ENCODE data around the gene OVOL2.

DNA sequence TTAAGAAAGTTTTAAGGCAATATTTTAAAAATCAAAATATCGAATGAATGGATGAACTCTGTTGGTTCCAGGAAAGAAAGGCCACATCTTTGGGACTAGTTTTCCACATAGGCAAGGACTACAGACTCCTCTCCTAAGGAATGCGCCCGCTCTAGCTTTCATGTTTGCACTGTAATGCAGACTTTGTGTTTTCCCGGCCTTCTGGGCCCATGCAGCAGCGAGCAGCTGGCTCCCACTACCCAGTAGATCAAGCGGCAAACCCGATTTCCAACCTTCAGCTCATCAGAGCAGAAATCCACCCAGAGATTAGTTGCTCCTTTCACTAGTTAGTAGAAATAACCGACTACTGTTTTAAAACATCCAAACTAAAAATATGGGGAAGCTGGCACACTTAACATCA lies 27.7 kb downstream of the OVOL2 start:
- TF ChIP-seq, protein P1, sequence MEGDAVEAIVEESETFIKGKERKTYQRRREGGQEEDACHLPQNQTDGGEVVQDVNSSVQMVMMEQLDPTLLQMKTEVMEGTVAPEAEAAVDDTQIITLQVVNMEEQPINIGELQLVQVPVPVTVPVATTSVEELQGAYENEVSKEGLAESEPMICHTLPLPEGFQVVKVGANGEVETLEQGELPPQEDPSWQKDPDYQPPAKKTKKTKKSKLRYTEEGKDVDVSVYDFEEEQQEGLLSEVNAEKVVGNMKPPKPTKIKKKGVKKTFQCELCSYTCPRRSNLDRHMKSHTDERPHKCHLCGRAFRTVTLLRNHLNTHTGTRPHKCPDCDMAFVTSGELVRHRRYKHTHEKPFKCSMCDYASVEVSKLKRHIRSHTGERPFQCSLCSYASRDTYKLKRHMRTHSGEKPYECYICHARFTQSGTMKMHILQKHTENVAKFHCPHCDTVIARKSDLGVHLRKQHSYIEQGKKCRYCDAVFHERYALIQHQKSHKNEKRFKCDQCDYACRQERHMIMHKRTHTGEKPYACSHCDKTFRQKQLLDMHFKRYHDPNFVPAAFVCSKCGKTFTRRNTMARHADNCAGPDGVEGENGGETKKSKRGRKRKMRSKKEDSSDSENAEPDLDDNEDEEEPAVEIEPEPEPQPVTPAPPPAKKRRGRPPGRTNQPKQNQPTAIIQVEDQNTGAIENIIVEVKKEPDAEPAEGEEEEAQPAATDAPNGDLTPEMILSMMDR (IDR thresholded peaks at IDR 0.05), result no peak
- no peak for TF ChIP-seq POLR2A (IDR thresholded peaks at IDR 0.05)

Measured in esophagus squamous epithelium (tissue), 4 donors.